Aorta (tissue), 5 donors: ENCODE data around the gene CYS1. TPM values are rescaled to one million over a fixed set of nuclear protein-coding genes. Genes with fewer than 3 reads are reported as not detected.
"Not testable (repeated sequence)": the region's sequence is repeated elsewhere in the genome, so short reads cannot be mapped to it uniquely, and the experiment has no call there.

ENCODE experiments used
- ATAC-seq: fragments of 200-7000 bp; cut with Tn5 transposase; one replicate; pipeline ENCODE4 v1.9.1; 2022; ENCODE audit warnings: moderate library complexity; ENCODE audit not compliant: low FRiP score
- DNase-seq, 2 donors: peaks; one replicate each; pipeline ENCODE4 v3.0.0-alpha.2; 2020
- H3K27ac ChIP-seq, 2 donors: one replicate each; pipeline ENCODE4 v1.5.1; 2013; ENCODE audit warnings: low read length in 2 of 2, mild to moderate bottlenecking in 2 of 2, moderate library complexity in 2 of 2, control low read depth in 1 of 2, inconsistent platforms in 1 of 2, low read depth in 1 of 2
- H3K27me3 ChIP-seq, 2 donors: one replicate each; pipeline ENCODE4 v1.6.1; 2013; ENCODE audit warnings: control low read depth in 1 of 2, low read length in 1 of 2, mild to moderate bottlenecking in 1 of 2, moderate library complexity in 1 of 2; ENCODE audit not compliant: insufficient read depth in 2 of 2, control insufficient read depth in 1 of 2
- H3K36me3 ChIP-seq, 2 donors: one replicate each; pipeline ENCODE4 v1.6.1; 2013; ENCODE audit warnings: control low read depth in 1 of 2, low read length in 1 of 2, mild to moderate bottlenecking in 1 of 2; ENCODE audit not compliant: insufficient read depth in 2 of 2, control insufficient read depth in 1 of 2
- H3K4me1 ChIP-seq, 2 donors: one replicate each; pipeline ENCODE4 v1.6.1; 2013; ENCODE audit warnings: low read length in 2 of 2, control low read depth in 1 of 2, mild to moderate bottlenecking in 1 of 2, moderate library complexity in 1 of 2; ENCODE audit not compliant: insufficient read depth in 2 of 2, control insufficient read depth in 1 of 2
- H3K4me3 ChIP-seq, 2 donors: one replicate each; pipeline ENCODE4 v1.5.1; 2013; ENCODE audit warnings: low read length in 2 of 2, control low read depth in 1 of 2, mild to moderate bottlenecking in 1 of 2
- H3K9me3 ChIP-seq: one replicate; pipeline ENCODE4 v1.6.1; 2013; ENCODE audit warnings: mild to moderate bottlenecking, low read length; ENCODE audit not compliant: control insufficient read depth
- WGBS, 2 donors: extraction: QIAGEN DNeasy Blood & Tissue Kit; methylation state at CpG; one replicate each; pipeline ENCODE4 v1.1.7; 2013; 5-methylcytosine and 5-hydroxymethylcytosine counted together
- intact Hi-C, 2 donors: fragments of 100-400 bp; cut with DNase I; formaldehyde crosslinking; loops; one replicate each; pipeline versions ENCODE4 v1.14.2 to v1.15.0; 2022
- polyA plus RNA-seq, 2 donors: library from polyadenylated mRNA; stranded (reverse); fragments of 200-250 nt; gene quantifications; one replicate each; pipeline ENCODE4 v1.2.3, GENCODE V29; 2013
- total RNA-seq, 2 donors: library from RNA; stranded (reverse); fragmentation: NEBNext Ultra II Directional; extraction: Animal tissue kit (Norgen Biotek cat#: 25700); gene quantifications; one replicate each; pipeline ENCODE4 v1.2.1, GENCODE V29; 2021
- donor health status: healthy with polysubstance abuse.
- donor health status: Bipolar disorder and iron deficiency.
- donor health status: DM: no; HTN: no; CAD: no.
- donor health status: DM: no; HTN: no; CAD: no.
- donor health status: DM: yes; HTN: yes; CAD: no.

The CYS1 gene
- total and polyA plus RNA-seq, 4 donors: 11.4 to 16.4 (median 14.3) TPM

DNA sequence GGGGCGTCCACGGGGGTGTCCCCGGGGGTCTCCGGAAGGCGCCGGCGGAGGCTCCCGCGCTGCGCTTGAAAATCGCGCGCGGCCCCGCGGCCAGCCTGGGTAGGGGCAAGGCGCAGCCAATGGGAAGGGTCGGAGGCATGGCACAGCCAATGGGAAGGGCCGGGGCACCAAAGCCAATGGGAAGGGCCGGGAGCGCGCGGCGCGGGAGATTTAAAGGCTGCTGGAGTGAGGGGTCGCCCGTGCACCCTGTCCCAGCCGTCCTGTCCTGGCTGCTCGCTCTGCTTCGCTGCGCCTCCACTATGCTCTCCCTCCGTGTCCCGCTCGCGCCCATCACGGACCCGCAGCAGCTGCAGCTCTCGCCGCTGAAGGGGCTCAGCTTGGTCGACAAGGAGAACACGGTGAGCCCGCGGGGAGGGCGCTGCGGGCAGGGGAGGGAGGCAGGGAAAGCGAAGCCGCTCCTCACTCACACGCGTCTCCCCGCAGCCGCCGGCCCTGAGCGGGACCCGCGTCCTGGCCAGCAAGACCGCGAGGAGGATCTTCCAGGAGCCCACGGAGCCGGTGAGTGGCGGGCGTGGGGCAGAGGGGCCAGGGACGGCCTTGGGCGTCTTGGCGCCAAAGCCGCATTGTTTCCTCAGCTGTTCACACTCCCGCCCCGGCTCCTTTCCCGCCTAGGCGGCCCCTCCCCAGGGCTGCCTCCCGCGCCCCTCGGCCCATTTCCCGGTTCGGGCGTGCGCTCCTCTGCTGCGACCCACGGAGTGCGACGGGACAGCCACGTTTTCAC, 42.5 kb upstream of the CYS1 start, which contains the start of gene RRM2:
Gene RRM2, plus strand, starts transcription at position 240 of the 781 bp plus-strand sequence. Its CDS starts 60 bp downstream, at position 300.
- H3K36me3 ChIP-seq: no peaks in the 10 kb centered on the region
- 0% methylated on average over 69 to 81 of the region's 81 CpGs for WGBS, 2 donors
- no peaks in the 10 kb centered on the region for H3K9me3 ChIP-seq
- ATAC-seq (peak; percentile 93), DNase-seq (peak; percentile 95)
- no peaks in the 10 kb centered on the region for H3K27me3 ChIP-seq
- intact Hi-C loops: loop anchor here (5.0 to 10.0 kb wide), 4 partner anchors 40 to 542 kb away; partner anchors contain the start of genes CYS1 (in 1 of the 2) and HPCAL1 (in 1 of the 2)
- no peaks in the 10 kb centered on the region for H3K4me1 ChIP-seq
- no peak within 1 kb of the TSS for H3K27ac ChIP-seq
- H3K4me3 ChIP-seq: peak within 1 kb of the TSS; percentile 28 to 30

DNA sequence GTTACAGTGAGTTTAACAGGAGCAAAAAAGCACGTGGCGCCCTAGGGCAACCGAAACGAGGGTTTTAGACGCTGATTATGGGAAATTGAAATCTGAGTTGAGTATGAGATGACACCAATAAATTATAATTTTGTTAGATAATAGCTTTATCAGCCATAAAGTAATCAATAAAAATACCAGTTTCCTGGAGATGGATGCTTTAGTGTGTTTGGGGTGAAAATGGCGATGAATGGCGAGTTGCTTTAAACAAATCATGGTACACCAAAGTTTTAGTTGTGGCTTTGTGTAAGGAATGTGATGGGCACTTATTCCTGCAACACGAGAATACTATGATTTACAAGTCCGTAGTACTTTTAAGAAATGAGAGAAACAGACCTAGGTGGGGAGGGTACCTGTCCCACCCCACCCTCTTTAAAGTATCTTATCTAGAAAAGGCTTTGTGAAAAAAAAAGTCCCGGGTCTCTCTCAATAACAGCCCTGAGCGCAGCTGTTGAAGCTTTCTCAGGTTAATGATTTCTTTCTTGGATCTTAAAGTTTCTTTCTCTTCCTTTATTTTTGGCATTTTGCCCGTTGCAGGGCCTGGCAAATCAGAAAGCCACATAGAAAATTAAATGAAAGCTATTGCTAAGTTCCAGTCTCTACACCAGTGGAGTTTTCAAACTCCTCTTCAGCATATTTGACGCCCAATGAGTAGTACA, 40.8 kb upstream of the CYS1 start:
- no peak for DNase-seq
- Histone ChIP-seq H3K36me3 (no peaks in the 10 kb centered on the region), H3K4me1 (no peaks in the 10 kb centered on the region), H3K9me3 (no peaks in the 10 kb centered on the region), H3K27ac (no peak overlapping the region), H3K27me3 (no peaks in the 10 kb centered on the region), H3K4me3 (peak overlapping the region in 1 of 2 donors; percentile 41)
- intact Hi-C loops: loop anchor here (2.0 to 10.0 kb wide), 5 partner anchors 39 to 544 kb away; partner anchors contain the start of genes CYS1 (in 1 of the 2) and HPCAL1 (in 1 of the 2)
- 32 to 38% methylated on average over 13 of the region's 13 CpGs for WGBS, 2 donors
- ATAC-seq: no peak

DNA sequence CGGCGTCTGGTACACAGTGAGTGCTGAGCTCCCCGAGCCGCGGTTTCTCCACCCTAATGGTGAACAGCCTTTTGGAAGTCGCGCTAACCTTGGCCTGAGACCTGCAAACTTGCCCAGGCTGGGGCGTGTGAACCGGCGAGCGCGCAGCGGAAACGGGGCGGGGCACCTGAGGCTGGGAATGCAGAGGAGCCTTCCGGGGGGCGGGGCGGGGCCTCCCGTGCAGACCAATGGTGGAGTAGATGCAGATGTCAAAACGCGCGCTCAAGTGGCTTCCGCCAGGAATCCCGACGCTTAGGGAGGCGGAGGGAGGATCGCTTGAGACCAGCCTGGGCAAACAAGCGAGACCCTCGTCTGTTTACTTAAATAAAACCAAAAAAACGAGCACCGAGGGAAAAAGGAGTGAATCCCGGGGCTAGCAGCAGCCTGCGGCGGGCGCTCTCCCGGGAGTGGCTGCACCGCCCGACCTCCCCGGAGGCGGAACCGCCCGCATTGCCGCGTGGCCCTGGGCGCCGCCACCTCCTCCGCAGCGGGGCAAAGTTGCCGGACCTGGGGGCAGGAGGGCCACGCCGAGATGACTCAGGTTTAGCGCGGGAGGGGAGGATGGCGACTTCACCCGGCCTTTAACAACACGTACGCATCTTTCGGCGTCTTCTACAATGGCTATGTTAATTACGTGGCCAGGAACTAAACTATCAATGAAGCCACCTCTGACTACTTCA, 40.1 kb upstream of the CYS1 start:
- no peak overlapping the region for H3K27ac ChIP-seq
- WGBS, 2 donors: 0% methylated on average over 60 of the region's 60 CpGs
- intact Hi-C loops: loop anchor here (2.0 to 10.0 kb wide), 5 partner anchors 38 to 544 kb away; partner anchors contain the start of genes CYS1 (in 1 of the 2) and HPCAL1 (in 1 of the 2)

GRCh38 chr2:10119601-10120157, 39.5 kb upstream of the CYS1 start:
- intact Hi-C loops: loop anchor here (2.0 to 10.0 kb wide), 5 partner anchors 37 to 545 kb away; partner anchors contain the start of genes CYS1 (in 1 of the 2) and HPCAL1 (in 1 of the 2)
- Histone ChIP-seq H3K4me1 (no peaks in the 10 kb centered on the region), H3K27me3 (no peaks in the 10 kb centered on the region), H3K27ac (peak overlapping the region in 1 of 2 donors; percentile 19), H3K9me3 (no peaks in the 10 kb centered on the region), H3K4me3 (no peak overlapping the region), H3K36me3 (no peaks in the 10 kb centered on the region)
- ATAC-seq: no peak
- 74 to 77% methylated on average over 14 of the region's 14 CpGs for WGBS, 2 donors
- DNase-seq: no peak

More for the DNA sequence above, 40.1 kb upstream of the CYS1 start:
- Histone ChIP-seq H3K27me3 (no peaks in the 10 kb centered on the region), H3K4me3 (peak overlapping the region; percentile 12 to 41), H3K36me3 (no peaks in the 10 kb centered on the region), H3K9me3 (no peaks in the 10 kb centered on the region), H3K4me1 (no peaks in the 10 kb centered on the region)
- peak; percentile 90 for ATAC-seq
- DNase-seq: peak; percentile 96 to 97

DNA sequence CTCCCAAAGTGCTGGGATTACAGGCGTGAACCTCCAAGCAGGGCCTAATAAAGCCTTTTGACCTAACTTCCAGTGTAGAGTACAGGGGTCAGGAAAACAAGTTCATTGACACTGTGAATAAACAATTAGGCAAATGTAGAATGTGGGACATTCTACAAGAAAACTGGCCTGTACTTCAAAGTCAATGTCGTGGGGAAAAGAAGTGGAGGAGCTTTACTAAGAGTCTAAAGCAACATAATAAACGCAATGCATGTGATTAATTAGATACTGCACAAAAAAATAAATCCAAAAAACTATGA, 38.8 kb upstream of the CYS1 start:
- intact Hi-C loops: no loop called here
- H3K36me3 ChIP-seq: no peaks in the 10 kb centered on the region
- H3K4me1 ChIP-seq: no peaks in the 10 kb centered on the region
- no peak for DNase-seq
- no peak overlapping the region for H3K4me3 ChIP-seq
- WGBS, 2 donors: 96 to 99% methylated on average over 3 of the region's 3 CpGs
- H3K9me3 ChIP-seq: no peaks in the 10 kb centered on the region
- no peaks in the 10 kb centered on the region for H3K27me3 ChIP-seq
- H3K27ac ChIP-seq: no peak overlapping the region
- no peak for ATAC-seq

DNA sequence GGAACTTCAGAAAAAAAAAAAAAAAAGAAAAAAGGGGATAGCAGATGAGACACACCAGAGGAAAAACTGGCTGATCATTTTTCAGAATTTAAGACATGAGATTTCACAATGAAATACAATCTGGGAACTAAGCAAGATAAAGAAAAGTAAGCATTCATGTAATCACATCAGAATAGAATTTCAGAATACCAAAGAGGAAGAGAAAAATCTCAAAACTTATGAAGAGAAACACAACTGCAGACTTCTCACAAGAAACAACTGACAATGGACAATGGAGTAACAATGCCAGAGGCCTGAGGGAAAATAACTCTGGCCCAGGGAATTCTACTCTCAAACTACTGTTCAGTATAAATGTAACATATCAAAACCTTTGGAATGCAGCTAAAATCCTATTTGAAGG, 29.1 kb upstream of the CYS1 start:
- Histone ChIP-seq H3K9me3 (no peaks in the 10 kb centered on the region), H3K27me3 (no peaks in the 10 kb centered on the region), H3K4me3 (no peak overlapping the region), H3K27ac (no peak overlapping the region), H3K4me1 (no peaks in the 10 kb centered on the region), H3K36me3 (no peaks in the 10 kb centered on the region)
- ATAC-seq (no peak), DNase-seq (no peak)
- intact Hi-C loops: no loop called here

- intact Hi-C loops, H3K36me3 ChIP-seq, H3K9me3 ChIP-seq, H3K4me1 ChIP-seq, H3K27me3 ChIP-seq, H3K27ac ChIP-seq, H3K4me3 ChIP-seq, ATAC-seq, DNase-seq: not testable (repeated sequence)
Measured at GRCh38 chr2:10104906-10105305, 24.7 kb upstream of the CYS1 start.

DNA sequence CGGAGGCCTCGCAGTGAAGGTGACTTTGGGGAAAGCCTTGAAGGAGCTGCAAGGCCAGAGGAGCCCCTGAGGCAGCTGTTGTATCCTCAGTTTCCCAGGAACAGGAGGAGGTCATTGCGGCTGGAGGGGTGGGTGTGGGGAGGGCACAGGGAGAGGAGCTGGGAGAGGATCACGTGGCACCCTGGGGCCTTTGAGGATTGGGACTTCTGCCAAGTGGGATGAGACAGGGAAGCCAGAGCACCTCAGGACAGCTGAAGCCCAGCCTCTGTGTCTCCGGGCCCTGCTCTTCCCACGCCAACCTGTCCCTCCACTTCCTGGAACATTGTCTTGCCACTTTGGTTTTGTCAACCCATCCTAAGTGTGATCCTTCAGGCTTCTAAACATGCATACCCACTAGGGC, 23.0 kb upstream of the CYS1 start:
- Histone ChIP-seq H3K36me3 (no peaks in the 10 kb centered on the region), H3K9me3 (no peaks in the 10 kb centered on the region), H3K4me1 (no peaks in the 10 kb centered on the region), H3K4me3 (no peak overlapping the region), H3K27ac (no peak overlapping the region), H3K27me3 (no peaks in the 10 kb centered on the region)
- WGBS, 2 donors: 92 to 94% methylated on average over 6 of the region's 6 CpGs
- ATAC-seq (no peak), DNase-seq (no peak)
- intact Hi-C loops: no loop called here
